ENCODE results near the gene PFDN1. TPM values are rescaled to one million over a fixed set of nuclear protein-coding genes. Genes with fewer than 3 reads are reported as not detected.

Gene PFDN1
- total RNA-seq, 1 experiment from 2014 or later: 94.1 TPM

GRCh38 chr5:140251527-140251973, 51.4 kb downstream of the PFDN1 start:
- CTCF ChIA-PET: interaction anchor here (0.8 kb wide), 1 partner anchor 94 kb away, joined by 4 read pairs; no protein-coding TSS in a partner anchor
- Histone ChIP-seq H3K9me3 (ENCODE audit: low read depth, low read length, poor library complexity, severe bottlenecking) (no peaks in the 10 kb centered on the region), H3K4me3 (ENCODE audit: low read depth, low read length, poor library complexity, severe bottlenecking) (no peak overlapping the region), H3K36me3 (ENCODE audit: insufficient read depth, low read length, poor library complexity, severe bottlenecking) (no peaks in the 10 kb centered on the region), H3K27ac (ENCODE audit: low read depth, low read length, poor library complexity, severe bottlenecking) (peak overlapping the region; percentile 38), H3K4me1 (ENCODE audit: insufficient read depth, low read length, poor library complexity, severe bottlenecking) (peaks cover 12% of the 10 kb centered on the region), H3K27me3 (replicated peaks; ENCODE audit: insufficient read depth, low read depth, low read length, poor library complexity) (no peaks in the 10 kb centered on the region)
- no TSS peak for BruUV-seq (replicated peaks)
- TF ChIP-seq EZH2 (IDR thresholded peaks at IDR 0.05; ENCODE audit: borderline replicate concordance, low read depth, low read length, poor library complexity, severe bottlenecking): no peak
- no peak for TF ChIP-seq CTCF (conservative IDR thresholded peaks at IDR 0.05; ENCODE audit: low read depth, low read length)
- POLR2A ChIA-PET (ENCODE audit: low non-redundant PET): no interaction called here
- peak; percentile 91 for DNase-seq (ENCODE audit: low spot score)
- intact Hi-C loops (cut with micrococcal nuclease; ENCODE audit: unreplicated experiment): no loop called here

- Histone ChIP-seq H3K27ac (ENCODE audit: low read depth, low read length, poor library complexity, severe bottlenecking) (peak overlapping the region; percentile 17), H3K4me3 (ENCODE audit: low read depth, low read length, poor library complexity, severe bottlenecking) (no peak overlapping the region), H3K4me1 (ENCODE audit: insufficient read depth, low read length, poor library complexity, severe bottlenecking) (peaks cover 12% of the 10 kb centered on the region), H3K9me3 (ENCODE audit: low read depth, low read length, poor library complexity, severe bottlenecking) (no peaks in the 10 kb centered on the region), H3K27me3 (replicated peaks; ENCODE audit: insufficient read depth, low read depth, low read length, poor library complexity) (no peaks in the 10 kb centered on the region), H3K36me3 (ENCODE audit: insufficient read depth, low read length, poor library complexity, severe bottlenecking) (peaks cover 2% of the 10 kb centered on the region)
- TF ChIP-seq EZH2 (IDR thresholded peaks at IDR 0.05; ENCODE audit: borderline replicate concordance, low read depth, low read length, poor library complexity, severe bottlenecking) (no peak), CTCF (conservative IDR thresholded peaks at IDR 0.05; ENCODE audit: low read depth, low read length) (no peak)
- intact Hi-C loops (cut with micrococcal nuclease; ENCODE audit: unreplicated experiment): no loop called here
- CTCF ChIA-PET: no interaction called here
- no TSS peak for BruUV-seq (replicated peaks)
- no peak for DNase-seq (ENCODE audit: low spot score)
- POLR2A ChIA-PET (ENCODE audit: low non-redundant PET): no interaction called here
Observed at GRCh38 chr5:140250386-140250785, 52.5 kb downstream of the PFDN1 start.

GRCh38 chr5:140249536-140249935, 53.4 kb downstream of the PFDN1 start:
- intact Hi-C loops (cut with micrococcal nuclease; ENCODE audit: unreplicated experiment): loop anchor here (5.0 kb wide), 1 partner anchor 463 kb away; no protein-coding TSS in a partner anchor
- Histone ChIP-seq H3K9me3 (ENCODE audit: low read depth, low read length, poor library complexity, severe bottlenecking) (no peaks in the 10 kb centered on the region), H3K4me3 (ENCODE audit: low read depth, low read length, poor library complexity, severe bottlenecking) (no peak overlapping the region), H3K36me3 (ENCODE audit: insufficient read depth, low read length, poor library complexity, severe bottlenecking) (peaks cover 6% of the 10 kb centered on the region), H3K4me1 (ENCODE audit: insufficient read depth, low read length, poor library complexity, severe bottlenecking) (peaks cover 18% of the 10 kb centered on the region), H3K27me3 (replicated peaks; ENCODE audit: insufficient read depth, low read depth, low read length, poor library complexity) (no peaks in the 10 kb centered on the region), H3K27ac (ENCODE audit: low read depth, low read length, poor library complexity, severe bottlenecking) (no peak overlapping the region)
- TF ChIP-seq CTCF (conservative IDR thresholded peaks at IDR 0.05; ENCODE audit: low read depth, low read length) (no peak), EZH2 (IDR thresholded peaks at IDR 0.05; ENCODE audit: borderline replicate concordance, low read depth, low read length, poor library complexity, severe bottlenecking) (no peak)
- POLR2A ChIA-PET (ENCODE audit: low non-redundant PET): no interaction called here
- CTCF ChIA-PET: interaction anchor here (0.6 kb wide), 1 partner anchor 103 kb away, joined by 6 read pairs; no protein-coding TSS in a partner anchor
- no peak for DNase-seq (ENCODE audit: low spot score)
- no TSS peak for BruUV-seq (replicated peaks)

All from A673 (cell line).